SU-DHL-6 (cell line): ENCODE data around the gene ORM1.

Source experiments
- CTCF ChIP-seq: fragments of 200-600 bp; sonication (generic); IDR thresholded peaks from one replicate; pipeline ENCODE4 v1.5.1; 2017; ENCODE audit warnings: antibody characterized with exemption, mild to moderate bottlenecking, low read length, moderate library complexity; ENCODE audit not compliant: insufficient read depth, poor library complexity, severe bottlenecking
- EZH2phosphoT487 ChIP-seq: fragments of 200-600 bp; sonication (generic), shearing (Covaris generic); conservative IDR thresholded peaks from 2 replicates; pipeline ENCODE4 v1.6.1; 2018; ENCODE audit warnings: mild to moderate bottlenecking, antibody characterized with exemption, low read length, moderate library complexity, mixed read lengths

GRCh38 chr9:114290561-114290986 is 32.3 kb upstream of the ORM1 start:
- no peak for TF ChIP-seq CTCF
- no peak for TF ChIP-seq EZH2phosphoT487
